Tibial nerve (tissue), 4 donors: ENCODE data around the gene DNAJC1. TPM values are rescaled to one million over a fixed set of nuclear protein-coding genes. Genes with fewer than 3 reads are reported as not detected.
"Not testable (repeated sequence)": the region's sequence is repeated elsewhere in the genome, so short reads cannot be mapped to it uniquely, and the experiment has no call there.

Source experiments
- DNase-seq, 2 donors: peaks; one replicate each; pipeline ENCODE4 v3.0.0-alpha.2; 2019; ENCODE audit warnings: low spot score in 2 of 2
- H3K27ac ChIP-seq, 4 donors: fragments of 200-600 bp; sonication (generic) in 3 of 4; one replicate each; pipeline ENCODE4 v1.5.1; 2017 to 2019; ENCODE audit warnings: mild to moderate bottlenecking in 1 of 4
- H3K27me3 ChIP-seq, 2 donors: fragments of 200-600 bp; sonication (generic) in 1 of 2; one replicate each; pipeline versions ENCODE4 v1.5.1 to v1.6.0; 2017 to 2019
- H3K36me3 ChIP-seq, 3 donors: fragments of 200-600 bp; sonication (generic); one replicate each; pipeline ENCODE4 v1.5.1; 2018 to 2019
- H3K4me1 ChIP-seq, 4 donors: fragments of 200-600 bp; sonication (generic) in 3 of 4; one replicate each; pipeline ENCODE4 v1.5.1; 2017 to 2019
- H3K4me3 ChIP-seq, 4 donors: fragments of 200-600 bp; sonication (generic) in 3 of 4; one replicate each; pipeline ENCODE4 v1.5.1; 2017 to 2019; ENCODE audit warnings: mild to moderate bottlenecking in 1 of 4, moderate library complexity in 1 of 4
- H3K9me3 ChIP-seq, 4 donors: fragments of 200-600 bp; sonication (generic) in 3 of 4; one replicate each; pipeline ENCODE4 v1.5.1; 2017 to 2019
- EP300 ChIP-seq, 2 donors: sonication (generic); formaldehyde crosslinking; IDR thresholded peaks; one replicate each; pipeline ENCODE4 v1.6.1; 2017; ENCODE audit warnings: antibody characterized with exemption in 2 of 2, mild to moderate bottlenecking in 1 of 2
- POLR2A ChIP-seq, 2 donors: fragments of 450-650 bp; IDR thresholded peaks; one replicate each; pipeline ENCODE4 v1.6.1; 2017; ENCODE audit warnings: antibody characterized with exemption in 2 of 2, mild to moderate bottlenecking in 2 of 2, moderate library complexity in 2 of 2
- WGBS, 2 donors: methylation state at CpG; one replicate each; pipeline ENCODE4 v1.1.5; 2018; 5-methylcytosine and 5-hydroxymethylcytosine counted together
- total RNA-seq, 4 donors: library from RNA; depleted of rRNA; stranded (reverse); fragments of >200 nt; gene quantifications; one replicate each; pipeline ENCODE4 v1.1.0, GENCODE V29; 2016
- TF ChIP-seq, protein P1 (sequence below), 5 experiments: fragments of 200-600 bp in 3 of 5; fragments of 450-650 bp in 2 of 5; sonication (generic) in 3 of 5; IDR thresholded peaks; one replicate each; pipeline ENCODE4 v1.5.1; 2016 to 2019; ENCODE audit warnings: antibody characterized with exemption in 5 of 5, mild to moderate bottlenecking in 3 of 5, moderate library complexity in 2 of 5

The DNAJC1 gene
- total RNA-seq, 4 donors from 2014 or later: 71.7 to 112 (median 82.9) TPM

DNA sequence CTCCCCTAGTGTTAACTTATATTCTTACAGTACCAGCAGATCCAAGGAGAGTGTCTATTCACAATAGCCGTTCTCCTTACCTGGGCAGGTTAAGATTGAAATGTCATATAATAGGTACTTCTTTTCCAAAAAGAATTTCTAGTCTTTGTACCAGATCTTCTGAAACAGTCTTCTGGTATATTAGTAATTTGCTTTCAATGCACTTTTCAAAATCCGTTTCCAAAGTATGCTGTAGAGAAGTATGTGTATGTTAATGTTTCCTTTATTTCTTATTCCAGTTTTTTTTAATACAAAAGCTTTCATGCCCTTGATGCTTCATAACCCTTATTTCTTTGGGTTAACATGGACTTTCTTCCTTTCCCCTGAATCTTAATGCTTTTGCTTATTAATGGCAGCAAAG lies 281.3 kb downstream of the DNAJC1 start:
- 91 to 95% methylated on average over 2 of the region's 2 CpGs for WGBS, 2 donors
- DNase-seq: no peak
- Histone ChIP-seq H3K4me1 (peaks cover 0 to 21% (median 11%) of the 10 kb centered on the region in 4 donors), H3K27ac (no peak overlapping the region), H3K27me3 (no peaks in the 10 kb centered on the region), H3K36me3 (peaks cover 0 to 6% (median 0%) of the 10 kb centered on the region in 3 donors), H3K9me3 (no peaks in the 10 kb centered on the region), H3K4me3 (no peak overlapping the region)
- TF ChIP-seq EP300 (IDR thresholded peaks at IDR 0.05): no peak
- TF ChIP-seq, protein P1, sequence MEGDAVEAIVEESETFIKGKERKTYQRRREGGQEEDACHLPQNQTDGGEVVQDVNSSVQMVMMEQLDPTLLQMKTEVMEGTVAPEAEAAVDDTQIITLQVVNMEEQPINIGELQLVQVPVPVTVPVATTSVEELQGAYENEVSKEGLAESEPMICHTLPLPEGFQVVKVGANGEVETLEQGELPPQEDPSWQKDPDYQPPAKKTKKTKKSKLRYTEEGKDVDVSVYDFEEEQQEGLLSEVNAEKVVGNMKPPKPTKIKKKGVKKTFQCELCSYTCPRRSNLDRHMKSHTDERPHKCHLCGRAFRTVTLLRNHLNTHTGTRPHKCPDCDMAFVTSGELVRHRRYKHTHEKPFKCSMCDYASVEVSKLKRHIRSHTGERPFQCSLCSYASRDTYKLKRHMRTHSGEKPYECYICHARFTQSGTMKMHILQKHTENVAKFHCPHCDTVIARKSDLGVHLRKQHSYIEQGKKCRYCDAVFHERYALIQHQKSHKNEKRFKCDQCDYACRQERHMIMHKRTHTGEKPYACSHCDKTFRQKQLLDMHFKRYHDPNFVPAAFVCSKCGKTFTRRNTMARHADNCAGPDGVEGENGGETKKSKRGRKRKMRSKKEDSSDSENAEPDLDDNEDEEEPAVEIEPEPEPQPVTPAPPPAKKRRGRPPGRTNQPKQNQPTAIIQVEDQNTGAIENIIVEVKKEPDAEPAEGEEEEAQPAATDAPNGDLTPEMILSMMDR (IDR thresholded peaks at IDR 0.05): no peak
- no peak for TF ChIP-seq POLR2A (IDR thresholded peaks at IDR 0.05)

DNA sequence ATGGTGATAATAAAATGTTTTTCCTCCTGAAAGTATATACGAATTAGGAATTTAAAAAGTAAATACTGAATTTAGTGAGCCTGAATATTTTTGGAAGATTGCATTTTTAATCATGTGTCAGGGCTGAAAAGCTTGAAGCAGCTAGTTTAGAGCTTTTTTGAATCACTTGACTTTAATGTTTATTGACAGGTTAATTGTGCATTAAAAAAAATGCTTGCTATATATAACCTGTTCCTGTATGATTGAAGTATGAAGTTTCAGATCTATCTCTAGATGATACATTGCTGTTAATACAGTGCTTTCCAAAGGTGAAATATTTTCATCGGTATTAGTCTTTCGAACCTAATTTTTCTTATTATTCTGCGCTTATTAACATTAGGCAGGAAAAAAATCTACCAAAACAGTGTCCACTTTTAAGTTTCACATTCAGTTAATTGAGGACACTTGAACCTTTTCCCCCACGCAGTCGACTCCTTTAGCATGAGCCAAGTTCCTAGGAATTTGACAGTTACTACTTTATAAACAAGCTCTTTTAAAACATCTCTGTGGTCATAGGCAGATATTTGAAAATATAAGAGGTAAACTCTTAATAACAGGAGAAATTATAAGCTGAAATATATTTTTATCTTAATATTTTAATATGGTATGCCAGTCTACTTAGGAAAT lies 282.4 kb downstream of the DNAJC1 start:
- Histone ChIP-seq H3K4me3 (no peak overlapping the region), H3K27me3 (no peaks in the 10 kb centered on the region), H3K27ac (no peak overlapping the region), H3K9me3 (no peaks in the 10 kb centered on the region), H3K36me3 (peaks cover 0 to 7% (median 0%) of the 10 kb centered on the region in 3 donors), H3K4me1 (peaks cover 0 to 21% (median 11%) of the 10 kb centered on the region in 4 donors)
- no peak for DNase-seq
- TF ChIP-seq EP300 (IDR thresholded peaks at IDR 0.05) (no peak), POLR2A (IDR thresholded peaks at IDR 0.05) (no peak)
- TF ChIP-seq, protein P1 (IDR thresholded peaks at IDR 0.05): no peak
- 81 to 86% methylated on average over 6 of the region's 6 CpGs for WGBS, 2 donors

DNA sequence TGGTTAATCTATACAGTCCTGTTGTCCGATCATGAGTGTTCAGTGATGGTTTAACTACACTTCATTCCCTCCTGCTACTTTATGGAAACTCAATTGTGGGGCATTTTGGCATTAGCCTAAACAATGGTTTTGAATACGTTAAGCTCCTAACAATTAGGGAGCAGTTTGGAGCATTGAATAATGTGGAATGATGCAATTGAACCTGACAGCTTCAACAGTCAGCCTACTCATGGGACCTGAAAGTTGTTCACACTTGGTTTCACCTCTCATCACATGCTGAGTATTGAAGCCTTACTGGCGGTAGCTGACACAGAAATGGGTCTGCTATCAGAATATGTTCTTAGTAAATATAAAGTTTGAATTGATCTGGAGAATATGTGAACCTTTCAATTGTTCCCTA lies 283.4 kb downstream of the DNAJC1 start:
- Histone ChIP-seq H3K4me1 (peaks cover 0 to 22% (median 9%) of the 10 kb centered on the region in 4 donors), H3K27me3 (no peaks in the 10 kb centered on the region), H3K36me3 (peaks cover 0 to 17% (median 0%) of the 10 kb centered on the region in 3 donors), H3K4me3 (no peak overlapping the region), H3K27ac (no peak overlapping the region), H3K9me3 (no peaks in the 10 kb centered on the region)
- no peak for DNase-seq
- 87 to 88% methylated on average over 3 of the region's 3 CpGs for WGBS, 2 donors
- TF ChIP-seq POLR2A (IDR thresholded peaks at IDR 0.05) (no peak), EP300 (IDR thresholded peaks at IDR 0.05) (no peak)
- TF ChIP-seq, protein P1 (IDR thresholded peaks at IDR 0.05): no peak

DNA sequence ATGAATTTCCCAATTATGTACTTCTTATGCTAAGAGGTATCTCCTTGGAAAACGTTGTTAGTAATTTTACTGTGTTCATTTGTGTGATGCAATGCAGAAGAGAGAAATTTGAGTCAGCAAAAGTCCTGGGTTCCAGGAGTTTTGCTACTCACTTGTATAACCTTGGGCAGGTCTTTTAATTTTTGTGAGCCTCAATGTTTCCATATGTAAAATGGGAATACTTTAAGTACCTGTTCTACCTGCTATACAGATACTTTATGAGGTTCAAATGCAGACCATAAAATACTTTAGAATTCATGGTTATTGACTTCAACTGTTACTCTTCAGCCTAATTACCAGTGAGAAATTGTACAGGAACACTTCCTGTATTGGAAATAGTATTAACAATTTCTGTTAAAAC lies 284.0 kb downstream of the DNAJC1 start:
- H3K4me3 ChIP-seq: no peak overlapping the region
- no peak for DNase-seq
- H3K27me3 ChIP-seq: no peaks in the 10 kb centered on the region
- TF ChIP-seq, protein P1 (IDR thresholded peaks at IDR 0.05): no peak
- TF ChIP-seq POLR2A (IDR thresholded peaks at IDR 0.05) (no peak), EP300 (IDR thresholded peaks at IDR 0.05) (no peak)
- peaks cover 0 to 23% (median 0%) of the 10 kb centered on the region in 3 donors for H3K36me3 ChIP-seq
- peaks cover 0 to 17% (median 6%) of the 10 kb centered on the region in 4 donors for H3K4me1 ChIP-seq
- WGBS, 2 donors: 63 to 78% methylated on average over 1 of the region's 1 CpG
- no peaks in the 10 kb centered on the region for H3K9me3 ChIP-seq
- no peak overlapping the region for H3K27ac ChIP-seq

DNA sequence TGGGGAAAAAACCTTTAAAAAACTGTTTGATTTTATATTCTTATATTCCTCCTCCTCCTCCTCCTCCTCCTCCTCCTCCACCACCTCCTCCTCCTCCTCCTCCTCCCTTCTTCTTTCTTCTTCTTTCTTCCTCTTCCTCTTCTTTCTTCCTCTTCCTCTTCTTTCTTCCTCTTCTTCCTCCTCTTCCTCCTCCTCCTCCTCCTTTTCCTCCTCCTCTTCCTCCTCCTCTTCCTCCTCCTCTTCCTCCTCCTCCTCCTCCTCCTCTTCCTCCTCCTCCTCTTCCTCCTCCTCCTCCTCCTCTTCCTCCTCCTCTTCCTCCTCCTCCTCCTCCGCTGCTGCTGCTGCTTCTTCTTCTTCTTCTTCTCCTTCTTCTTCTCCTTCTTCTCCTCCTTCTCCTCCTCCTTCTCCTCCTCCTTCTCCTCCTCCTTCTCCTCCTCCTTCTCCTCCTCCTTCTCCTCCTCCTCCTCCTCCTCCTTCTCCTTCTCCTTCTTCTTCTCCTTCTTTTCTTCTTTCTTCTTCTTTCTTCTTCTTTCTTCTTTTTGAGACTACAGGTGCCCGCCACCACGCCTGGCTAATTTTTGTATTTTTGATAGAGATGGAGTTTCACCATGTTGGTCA lies 286.0 kb downstream of the DNAJC1 start:
- 92 to 98% methylated on average over 3 of the region's 3 CpGs for WGBS, 2 donors
- peaks cover 0 to 34% (median 0%) of the 10 kb centered on the region in 3 donors for H3K36me3 ChIP-seq
- H3K4me1 ChIP-seq, DNase-seq, H3K27me3 ChIP-seq, H3K27ac ChIP-seq, H3K4me3 ChIP-seq, H3K9me3 ChIP-seq: not testable (repeated sequence)
